GM20000 (cell line): ENCODE results near the gene HADHA.

Source experiments
- DNase-seq: peaks from one replicate; pipeline ENCODE4 v3.0.0; 2012; ENCODE audit warnings: low spot score
- CTCF ChIP-seq: IDR thresholded peaks from 2 replicates; pipeline ENCODE4 v1.5.1; 2012; ENCODE audit warnings: mild to moderate bottlenecking, control low read depth; ENCODE audit errors: extremely low read depth, missing control alignments

Gene HADHA

GRCh38 chr2:26241928-26242436 is 2.5 kb downstream of the HADHA start:
- no peak for DNase-seq
- TF ChIP-seq CTCF: no peak

- TF ChIP-seq CTCF: no peak
- DNase-seq: no peak
These were observed 6.0 kb downstream of the HADHA start for GRCh38 chr2:26238311-26238958.

- no peak for TF ChIP-seq CTCF
- DNase-seq: no peak
These were observed 6.6 kb downstream of the HADHA start for GRCh38 chr2:26237868-26238267.

GRCh38 chr2:26235089-26235488 is 9.3 kb downstream of the HADHA start:
- DNase-seq: no peak
- TF ChIP-seq CTCF: no peak

- TF ChIP-seq CTCF: no peak
- DNase-seq: no peak
These were observed 13.6 kb downstream of the HADHA start for GRCh38 chr2:26230806-26231205.

- DNase-seq: no peak
These were observed 14.8 kb downstream of the HADHA start for GRCh38 chr2:26229595-26229994.

GRCh38 chr2:26224095-26224494 is 20.3 kb downstream of the HADHA start:
- no peak for TF ChIP-seq CTCF
- no peak for DNase-seq

More at GRCh38 chr2:26229595-26229994, 14.8 kb downstream of the HADHA start:
- no peak for TF ChIP-seq CTCF
